HEK293 (cell line): ENCODE data around the gene DIP2C.

ENCODE experiments used
- CTCF ChIA-PET: fragments of 350-600 bp; formaldehyde crosslinking; extraction: SDS; loops from one replicate; lab custom pipeline; 2021; ENCODE audit warnings: antibody characterized with exemption; lab: Yijun Ruan, JAX
- POLR2A ChIA-PET: fragments of 300-600 bp; formaldehyde crosslinking; extraction: SDS; loops from one replicate; lab custom pipeline; 2020; ENCODE audit warnings: antibody characterized with exemption, inconsistent platforms; lab: Yijun Ruan, JAX
- H3K27ac ChIP-seq: fragments of 200-500 bp; sonication (Bioruptor generic); 2 replicates; pipeline ENCODE4 v1.5.1; 2014; ENCODE audit warnings: low read depth, low read length, control low read depth, inconsistent platforms; ENCODE audit errors: extremely low read depth
- H3K36me3 ChIP-seq, 2 experiments: fragments of 200-500 bp in 1 of 2; sonication (Bioruptor generic) in 1 of 2; 1 replicate in 1 of 2; 2 replicates in 1 of 2; pipeline ENCODE4 v1.5.1; 2014 to 2017; ENCODE audit warnings: inconsistent platforms in 2 of 2, low read length in 2 of 2; ENCODE audit not compliant: control insufficient read depth in 2 of 2, insufficient read depth in 1 of 2
- H3K4me1 ChIP-seq: fragments of 200-500 bp; sonication (Bioruptor generic); 2 replicates; pipeline ENCODE4 v1.5.1; 2014; ENCODE audit warnings: mild to moderate bottlenecking, low read length, inconsistent platforms; ENCODE audit not compliant: control insufficient read depth, insufficient read depth
- H3K4me3 ChIP-seq: 2 replicates; pipeline ENCODE4 v1.5.1; 2011; ENCODE audit warnings: low read depth, mild to moderate bottlenecking, control low read depth, low read length, moderate library complexity
- H3K9me3 ChIP-seq: fragments of 200-500 bp; sonication (Bioruptor generic); 2 replicates; pipeline ENCODE4 v1.5.1; 2014; ENCODE audit warnings: low read depth, low read length, inconsistent platforms; ENCODE audit not compliant: control insufficient read depth, insufficient read depth
- GLIS1 ChIP-seq: fragments of 450-650 bp; formaldehyde crosslinking; IDR thresholded peaks from 2 replicates; pipeline ENCODE4 v1.5.1; 2016; ENCODE audit warnings: missing biosample characterization, missing genetic modification characterization
- KLF8 ChIP-seq: fragments of 450-650 bp; formaldehyde crosslinking; IDR thresholded peaks from 2 replicates; pipeline ENCODE4 v1.5.1; 2016; ENCODE audit warnings: missing biosample characterization, missing genetic modification characterization
- SCRT1 ChIP-seq: fragments of 450-650 bp; formaldehyde crosslinking; IDR thresholded peaks from 2 replicates; pipeline ENCODE4 v1.5.1; 2016; ENCODE audit warnings: missing biosample characterization, missing genetic modification characterization, borderline replicate concordance
- SCRT2 ChIP-seq: fragments of 450-650 bp; formaldehyde crosslinking; IDR thresholded peaks from 2 replicates; pipeline ENCODE4 v1.5.1; 2016; ENCODE audit warnings: missing biosample characterization, missing genetic modification characterization
- ZFP3 ChIP-seq: fragments of 450-650 bp; formaldehyde crosslinking; IDR thresholded peaks from 2 replicates; pipeline ENCODE4 v1.5.1; 2016; ENCODE audit warnings: low read depth, missing biosample characterization, missing genetic modification characterization
- ZNF132 ChIP-seq: fragments of 450-650 bp; formaldehyde crosslinking; IDR thresholded peaks from 2 replicates; pipeline ENCODE4 v1.5.1; 2017; ENCODE audit warnings: missing biosample characterization, missing genetic modification characterization, borderline replicate concordance
- ZNF133 ChIP-seq: fragments of 450-650 bp; formaldehyde crosslinking; IDR thresholded peaks from 2 replicates; pipeline ENCODE4 v1.5.1; 2016; ENCODE audit warnings: missing biosample characterization, missing genetic modification characterization
- ZNF140 ChIP-seq: fragments of 450-650 bp; formaldehyde crosslinking; IDR thresholded peaks from 2 replicates; pipeline ENCODE4 v1.5.1; 2016; ENCODE audit warnings: missing biosample characterization, missing genetic modification characterization
- ZNF211 ChIP-seq: fragments of 450-650 bp; formaldehyde crosslinking; IDR thresholded peaks from 2 replicates; pipeline ENCODE4 v1.5.1; 2016; ENCODE audit warnings: low read depth, missing biosample characterization, missing genetic modification characterization
- ZNF24 ChIP-seq: fragments of 450-650 bp; formaldehyde crosslinking; IDR thresholded peaks from 2 replicates; pipeline ENCODE4 v1.5.1; 2016; ENCODE audit warnings: missing biosample characterization, missing genetic modification characterization
- ZNF26 ChIP-seq: fragments of 450-650 bp; formaldehyde crosslinking; IDR thresholded peaks from 2 replicates; pipeline ENCODE4 v1.5.1; 2016; ENCODE audit warnings: missing biosample characterization, missing genetic modification characterization
- ZNF274 ChIP-seq, 2 experiments: fragments of 200-500 bp in 1 of 2; fragments of 450-650 bp in 1 of 2; sonication (Bioruptor generic) in 1 of 2; formaldehyde crosslinking in 1 of 2; IDR thresholded peaks; 2 replicates each; pipeline versions ENCODE4 v1.5.1 to v1.6.1; 2014 to 2016; ENCODE audit warnings: borderline replicate concordance in 1 of 2, inconsistent platforms in 1 of 2, low read length in 1 of 2, missing biosample characterization in 1 of 2, missing genetic modification characterization in 1 of 2
- ZNF302 ChIP-seq: fragments of 450-650 bp; formaldehyde crosslinking; IDR thresholded peaks from 2 replicates; pipeline ENCODE4 v1.5.1; 2016; ENCODE audit warnings: missing biosample characterization, missing genetic modification characterization, low read depth
- ZNF311 ChIP-seq: fragments of 450-650 bp; formaldehyde crosslinking; IDR thresholded peaks from 2 replicates; pipeline ENCODE4 v1.5.1; 2017; ENCODE audit warnings: missing biosample characterization, missing genetic modification characterization, borderline replicate concordance
- ZNF335 ChIP-seq: fragments of 450-650 bp; formaldehyde crosslinking; conservative IDR thresholded peaks from 2 replicates; pipeline ENCODE4 v1.5.1; 2016; ENCODE audit warnings: missing biosample characterization, missing genetic modification characterization
- ZNF341 ChIP-seq: fragments of 450-650 bp; formaldehyde crosslinking; IDR thresholded peaks from 2 replicates; pipeline ENCODE4; 2016; ENCODE audit warnings: low read depth, missing biosample characterization, missing genetic modification characterization
- ZNF37A ChIP-seq: fragments of 450-650 bp; IDR thresholded peaks from 2 replicates; pipeline ENCODE4 v1.5.1; 2018; ENCODE audit warnings: missing biosample characterization, missing genetic modification characterization
- ZNF530 ChIP-seq: fragments of 450-650 bp; formaldehyde crosslinking; IDR thresholded peaks from 2 replicates; pipeline ENCODE4 v1.5.1; 2016; ENCODE audit warnings: low read depth, missing biosample characterization, missing genetic modification characterization
- ZNF639 ChIP-seq: fragments of 450-650 bp; formaldehyde crosslinking; IDR thresholded peaks from 2 replicates; pipeline ENCODE4 v1.5.1; 2016; ENCODE audit warnings: missing biosample characterization, missing genetic modification characterization
- ZNF677 ChIP-seq: fragments of 450-650 bp; IDR thresholded peaks from 2 replicates; pipeline ENCODE4 v1.5.0; 2018; ENCODE audit warnings: missing biosample characterization, mild to moderate bottlenecking, missing genetic modification characterization, moderate library complexity
- ZNF701 ChIP-seq: fragments of 450-650 bp; formaldehyde crosslinking; IDR thresholded peaks from 2 replicates; pipeline ENCODE4 v1.5.1; 2016; ENCODE audit warnings: missing biosample characterization, missing genetic modification characterization
- ZNF704 ChIP-seq: fragments of 450-650 bp; formaldehyde crosslinking; IDR thresholded peaks from 2 replicates; pipeline ENCODE4 v1.5.1; 2016; ENCODE audit warnings: missing biosample characterization, missing genetic modification characterization
- ZNF843 ChIP-seq: fragments of 450-650 bp; formaldehyde crosslinking; IDR thresholded peaks from 2 replicates; pipeline ENCODE4 v1.5.1; 2016; ENCODE audit warnings: missing biosample characterization, missing genetic modification characterization
- ZSCAN5A ChIP-seq: fragments of 450-650 bp; formaldehyde crosslinking; IDR thresholded peaks from 2 replicates; pipeline ENCODE4 v1.5.1; 2016; ENCODE audit warnings: missing biosample characterization, missing genetic modification characterization

DIP2C gene

GRCh38 chr10:603745-604144, 85.7 kb downstream of the DIP2C start (continued):
- TF ChIP-seq ZNF701 (tag by site-specific recombination) (no peak), ZNF274 (IDR thresholded peaks at IDR 0.05; ENCODE audit: low read length) (no peak), ZNF274 (tag by site-specific recombination; IDR thresholded peaks at IDR 0.05; ENCODE audit: borderline replicate concordance) (no peak), ZNF140 (tag by site-specific recombination) (no peak), ZNF311 (no peak), ZNF37A (no peak), ZNF24 (tag by site-specific recombination) (no peak), ZNF26 (tag by site-specific recombination) (no peak), ZNF843 (tag by site-specific recombination) (no peak)

GRCh38 chr10:602391-603005, 87.0 kb downstream of the DIP2C start:
- Histone ChIP-seq H3K27ac (no peak overlapping the region), H3K36me3 (no peaks in the 10 kb centered on the region), H3K4me3 (no peak overlapping the region), H3K9me3 (no peaks in the 10 kb centered on the region), H3K4me1 (no peaks in the 10 kb centered on the region)
- ChIA-PET POLR2A (no interaction called here), CTCF (no interaction called here)
- TF ChIP-seq ZNF335 (tag by site-specific recombination) (no peak), SCRT2 (tag by site-specific recombination) (peak; percentile 89), SCRT1 (tag by site-specific recombination) (peak; percentile 42; the same call in 1 of the 2 replicates), ZNF639 (tag by site-specific recombination) (no peak), ZNF211 (no peak), ZNF704 (tag by site-specific recombination) (no peak), ZNF274 (IDR thresholded peaks at IDR 0.05; ENCODE audit: low read length) (no peak), ZNF274 (tag by site-specific recombination; IDR thresholded peaks at IDR 0.05; ENCODE audit: borderline replicate concordance) (no peak)

- Histone ChIP-seq H3K9me3 (no peaks in the 10 kb centered on the region), H3K27ac (no peak overlapping the region), H3K4me3 (no peak overlapping the region), H3K4me1 (no peaks in the 10 kb centered on the region), H3K36me3 (no peaks in the 10 kb centered on the region)
- POLR2A ChIA-PET, result interaction anchor here (0.6 kb wide), 1 partner anchor 31 kb away, joined by 4 read pairs; no protein-coding TSS in a partner anchor
- TF ChIP-seq ZSCAN5A (tag by site-specific recombination) (no peak), ZNF530 (tag by site-specific recombination) (no peak), ZNF302 (tag by site-specific recombination) (no peak), ZFP3 (tag by site-specific recombination) (no peak), ZNF341 (tag by site-specific recombination) (no peak), ZNF677 (no peak), GLIS1 (tag by site-specific recombination) (no peak), KLF8 (tag by site-specific recombination) (no peak), ZNF133 (tag by site-specific recombination) (no peak), ZNF132 (no peak)
- CTCF ChIA-PET, result interaction anchor here (0.7 kb wide), 1 partner anchor 892 kb away, joined by 3 read pairs; no protein-coding TSS in a partner anchor
Measured at GRCh38 chr10:601660-601963, 87.9 kb downstream of the DIP2C start.
